HG03159 (cell line): ENCODE results near the gene ADNP.

Source experiments
- ATAC-seq: cut with Tn5 transposase; IDR thresholded peaks from one replicate; pipeline ENCODE4 v1.9.1; 2021; ENCODE audit warnings: mild to moderate bottlenecking, moderate library complexity; ENCODE audit not compliant: unreplicated experiment

Gene ADNP

DNA sequence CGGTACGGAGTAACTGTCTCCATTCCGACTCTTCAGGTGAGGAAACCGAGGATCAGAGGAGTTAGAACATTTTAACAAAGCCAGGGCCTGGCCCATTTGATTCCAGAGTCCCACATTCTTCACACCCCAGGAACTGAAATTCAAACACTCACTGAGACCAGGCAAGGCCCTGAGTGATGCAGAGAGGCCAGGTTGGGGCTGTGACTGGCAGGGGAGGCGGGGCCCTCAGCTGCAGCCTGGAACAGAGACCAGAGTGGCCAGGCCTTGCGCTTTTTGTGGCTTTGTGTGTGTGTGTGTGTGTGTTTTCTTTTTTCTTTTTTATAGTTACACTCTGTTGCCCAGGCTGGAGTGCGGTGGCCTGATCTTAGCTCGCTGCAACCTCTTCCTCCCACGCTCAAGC, 79.2 kb downstream of the ADNP start:
- no peak for ATAC-seq

DNA sequence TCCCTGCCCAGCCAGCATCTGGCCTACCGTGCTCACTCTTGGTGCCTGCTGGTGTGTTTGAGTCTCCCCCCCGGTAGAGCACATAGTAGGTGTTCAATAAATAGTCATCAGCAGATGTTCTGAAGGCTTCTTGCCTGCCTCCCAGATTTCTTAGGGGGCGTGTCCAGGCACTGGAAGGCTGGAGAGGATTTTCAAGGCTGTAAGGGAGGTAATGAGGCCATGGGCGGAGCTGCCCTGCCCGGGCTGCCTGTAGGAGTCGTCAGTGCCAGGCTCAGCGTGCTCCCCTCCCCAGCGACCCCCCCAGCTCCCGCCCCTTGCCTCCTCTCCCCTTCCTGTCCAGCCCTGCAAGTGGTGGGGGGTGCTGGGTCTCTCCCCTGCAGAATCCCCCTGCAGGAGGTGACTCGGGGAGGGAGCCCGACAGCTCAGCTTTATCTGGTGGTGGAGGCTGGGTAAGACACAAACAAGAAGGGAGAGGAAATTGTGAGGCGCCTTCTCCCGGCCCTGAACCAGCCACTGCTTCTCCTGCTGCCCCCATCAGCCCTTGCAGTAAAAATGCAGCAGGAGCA, 80.4 kb downstream of the ADNP start:
- ATAC-seq, result no peak

DNA sequence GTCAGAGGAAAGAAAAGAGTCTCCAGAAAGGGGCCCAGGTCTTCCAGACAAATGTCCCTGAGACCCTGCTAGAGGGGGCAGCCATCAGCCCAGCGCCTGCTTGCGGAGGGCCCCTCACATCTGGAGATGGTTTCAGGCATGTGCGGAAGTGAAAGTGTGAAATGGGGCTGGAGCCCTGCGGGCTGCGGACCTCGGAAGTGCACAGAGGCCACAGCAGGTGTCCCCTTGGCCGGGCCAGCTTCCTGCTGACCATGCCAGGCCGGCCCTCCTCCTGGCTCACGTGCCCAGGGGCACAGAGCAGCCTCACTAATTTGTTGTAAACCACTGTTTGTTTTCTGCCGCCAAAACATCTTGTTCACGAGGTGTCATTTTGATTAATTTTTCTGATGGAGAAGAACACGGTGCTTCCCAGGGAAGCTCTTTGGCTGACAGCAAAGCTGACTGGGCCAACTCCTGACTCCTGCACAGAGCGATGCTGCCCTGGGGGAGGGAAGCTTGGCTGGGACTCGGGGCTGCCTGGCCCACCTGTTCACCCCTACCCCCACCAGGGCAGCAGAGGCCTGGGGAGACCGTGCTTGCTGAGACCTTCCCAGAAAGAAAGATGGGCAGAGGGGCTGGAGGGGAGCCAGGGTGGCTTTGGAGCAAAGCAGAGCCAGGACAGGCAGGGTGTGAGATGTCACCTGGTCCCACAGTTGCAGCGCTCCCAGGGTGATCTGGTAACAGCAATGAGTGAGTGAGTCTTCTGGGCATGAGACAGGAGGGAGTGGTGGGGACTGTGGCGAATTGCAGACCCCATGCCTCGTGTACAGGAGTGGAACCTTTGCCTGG, 82.2 kb downstream of the ADNP start:
- ATAC-seq, result no peak

DNA sequence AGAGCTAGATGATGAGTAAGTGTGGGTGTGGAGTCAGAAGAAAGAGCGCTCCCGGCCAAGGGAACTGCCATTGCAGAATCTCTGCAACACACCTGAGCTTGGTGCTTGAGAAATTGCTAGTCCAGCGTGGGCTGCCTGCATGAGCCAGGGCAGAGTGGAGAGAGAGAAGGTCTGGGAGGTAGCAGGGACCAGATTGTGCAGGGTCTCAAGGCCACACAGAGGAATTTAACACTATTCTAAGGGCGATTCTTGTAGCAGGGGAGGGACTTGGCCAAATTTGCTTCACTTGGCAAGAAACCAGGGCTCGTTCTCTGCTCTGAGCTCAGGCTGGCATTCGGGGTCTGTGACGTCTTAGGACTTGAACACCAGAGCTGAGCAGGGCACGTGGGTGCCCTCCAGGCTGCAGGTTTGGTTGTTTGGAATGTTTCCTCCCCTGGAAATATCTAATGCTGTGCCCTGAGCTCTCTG, 82.9 kb downstream of the ADNP start:
- no peak for ATAC-seq

DNA sequence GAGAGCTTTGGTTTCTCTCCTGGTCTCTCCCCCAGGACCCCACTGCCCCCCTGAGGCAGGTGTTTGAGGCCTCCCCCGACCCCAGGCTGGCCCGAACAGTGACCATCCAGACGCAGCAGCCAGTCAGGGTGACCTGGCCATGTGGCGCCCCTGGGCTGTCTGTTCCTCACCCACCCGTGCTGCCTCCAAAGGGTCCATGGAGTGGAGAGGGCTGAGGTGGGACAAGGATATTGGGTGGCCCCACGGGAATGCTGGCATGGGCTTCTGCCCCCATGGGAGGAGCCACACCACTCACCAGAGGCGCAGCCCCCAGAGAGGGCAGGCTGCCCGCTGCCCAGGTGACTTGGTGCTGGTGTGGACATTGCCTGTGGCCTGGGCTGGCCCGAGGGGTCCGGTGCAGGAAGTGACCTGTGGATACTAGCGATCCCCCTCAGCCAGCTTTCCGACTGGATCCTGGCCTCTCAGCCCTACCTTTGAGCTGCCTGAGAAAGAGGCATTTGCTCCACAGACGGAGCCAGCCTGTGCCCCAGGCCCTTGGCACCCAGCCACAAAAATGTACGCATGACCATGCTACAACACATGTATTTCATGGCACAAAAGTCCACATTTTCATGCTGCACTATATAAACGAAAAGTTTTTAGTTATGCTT, 85.5 kb downstream of the ADNP start:
- no peak for ATAC-seq

DNA sequence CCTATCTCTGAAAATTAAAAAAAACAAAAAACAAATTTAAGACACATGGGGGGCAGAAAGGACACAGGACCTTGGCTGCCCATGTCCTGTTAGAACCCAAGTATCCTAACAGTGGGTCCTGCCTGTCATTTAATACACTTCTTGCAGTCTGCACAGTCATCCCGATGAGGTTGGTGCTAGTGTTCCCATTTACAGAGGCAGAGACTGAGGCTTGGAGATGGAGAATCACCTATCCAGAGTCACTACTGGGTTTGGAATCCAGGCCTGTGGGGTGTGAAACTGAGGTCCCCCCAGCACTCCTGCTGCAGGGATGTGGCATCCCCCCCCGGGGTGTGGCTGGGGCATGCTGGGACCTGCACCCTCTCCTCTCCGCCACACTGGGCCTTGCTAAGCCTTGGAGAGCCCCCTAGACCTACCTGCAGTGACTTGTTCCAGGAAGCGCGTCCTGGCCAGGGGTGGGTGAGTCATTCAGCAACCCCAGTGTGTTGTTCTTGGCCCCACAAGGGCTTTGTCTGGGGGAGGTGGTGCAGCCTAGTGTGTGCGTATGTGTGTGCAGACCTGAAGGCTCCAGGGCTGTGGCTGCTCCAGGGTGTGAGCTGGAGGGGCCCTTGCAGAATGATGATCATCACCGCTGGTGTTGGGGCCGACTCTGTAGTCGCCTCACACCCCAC, 86.7 kb downstream of the ADNP start:
- peak; percentile 94 for ATAC-seq

DNA sequence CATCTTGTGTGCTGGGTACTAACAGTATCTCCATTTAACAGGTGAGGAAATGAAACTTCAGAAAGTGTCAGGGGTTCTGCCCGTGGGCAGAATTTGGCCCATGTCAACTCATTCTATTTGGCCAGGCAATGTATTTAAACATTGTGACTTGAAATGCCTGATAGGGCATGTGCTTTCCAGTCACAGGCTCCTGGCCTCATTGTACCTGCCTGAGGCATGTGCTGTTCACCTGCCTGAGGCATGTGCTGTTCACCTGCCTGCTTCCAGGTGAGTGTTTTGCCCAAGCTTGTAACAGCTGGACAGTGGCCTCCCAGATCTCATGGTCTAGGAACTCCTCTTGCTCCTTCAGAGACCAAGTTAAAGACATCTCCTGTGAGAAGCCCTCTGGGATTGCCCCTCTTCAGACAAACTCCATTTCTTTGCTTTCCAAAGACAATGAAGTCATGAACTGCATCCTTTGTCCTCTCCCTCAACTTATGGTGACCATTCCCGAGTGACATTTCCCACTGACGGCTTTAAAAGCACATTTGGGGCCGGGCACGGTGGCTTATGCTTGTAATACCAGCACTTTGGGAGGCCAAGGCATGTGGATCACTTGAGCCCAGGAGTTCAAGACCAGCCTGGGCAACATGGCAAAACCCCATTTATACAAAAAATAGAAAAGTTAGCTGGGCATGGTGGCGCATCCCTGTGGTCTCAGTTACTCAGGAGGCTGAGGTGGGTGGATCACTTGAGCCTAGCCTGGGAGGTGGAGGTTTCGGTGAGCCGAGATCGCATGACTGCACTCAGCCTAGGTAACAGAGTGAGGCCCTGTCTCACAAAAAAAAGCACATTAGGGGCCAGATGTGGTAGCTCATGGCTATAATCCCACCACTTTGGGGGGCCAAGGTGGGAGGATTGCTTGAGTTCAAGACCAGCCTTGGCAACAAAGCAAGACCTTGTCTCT, 87.6 kb downstream of the ADNP start:
- ATAC-seq, result no peak

DNA sequence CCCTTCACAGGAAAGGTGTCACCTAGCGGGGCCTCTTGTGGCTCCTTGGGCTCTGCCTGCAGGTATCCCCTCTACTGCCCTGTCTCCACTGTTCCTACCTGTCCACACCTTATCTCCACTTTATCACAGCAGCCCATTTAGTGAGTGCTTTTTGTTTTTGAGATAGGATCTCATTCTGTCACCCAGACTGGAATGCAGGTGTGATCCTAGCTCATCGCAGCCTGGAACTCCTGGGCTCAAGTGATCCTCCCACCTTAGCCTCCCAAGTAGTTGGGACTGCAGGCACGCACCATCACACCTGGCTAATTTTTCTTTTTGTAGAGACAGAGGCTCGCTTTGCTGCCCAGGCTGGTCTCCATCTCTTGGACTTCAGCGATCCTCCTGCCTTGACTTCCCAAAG, 88.4 kb downstream of the ADNP start:
- no peak for ATAC-seq
